SJSA1 (cell line): ENCODE measurements around the gene CENPC. TPM values are rescaled to one million over a fixed set of nuclear protein-coding genes. Genes with fewer than 3 reads are reported as not detected.
A peak's percentile ranks its signal among the peaks of the same experiment; 100 is the strongest.
"Not testable (repeated sequence)": the region's sequence is repeated elsewhere in the genome, so short reads cannot be mapped to it uniquely, and the experiment has no call there.

ENCODE experiments used
- DNase-seq, 2 experiments: peaks; one replicate each; pipeline ENCODE4 v3.0.0-alpha.2; 2015 to 2020; ENCODE audit warnings: low spot score in 2 of 2, low read depth in 1 of 2
- H3K27ac ChIP-seq: fragments of 250-450 bp; sonication (Bioruptor Pico); 2 replicates; pipeline ENCODE4 v1.5.1; 2020; ENCODE audit warnings: mild to moderate bottlenecking, moderate library complexity
- H3K27me3 ChIP-seq: fragments of 250-450 bp; sonication (Bioruptor Pico); replicated peaks from 2 replicates; pipeline ENCODE4 v1.5.1; 2020; ENCODE audit warnings: mild to moderate bottlenecking, moderate library complexity
- H3K36me3 ChIP-seq: fragments of 250-450 bp; sonication (Bioruptor Pico); 2 replicates; pipeline ENCODE4 v1.5.1; 2020; ENCODE audit warnings: mild to moderate bottlenecking
- H3K4me1 ChIP-seq: fragments of 250-450 bp; sonication (Bioruptor Pico); replicated peaks from 2 replicates; pipeline ENCODE4 v1.6.1; 2021; ENCODE audit warnings: mild to moderate bottlenecking
- H3K4me3 ChIP-seq: fragments of 250-450 bp; sonication (Bioruptor Pico); 2 replicates; pipeline ENCODE4 v1.5.1; 2020; ENCODE audit warnings: mild to moderate bottlenecking
- H3K9me3 ChIP-seq: fragments of 250-450 bp; sonication (Bioruptor Pico); replicated peaks from 2 replicates; pipeline ENCODE4 v1.5.1; 2020; ENCODE audit warnings: mild to moderate bottlenecking
- total RNA-seq: library from RNA; depleted of rRNA; stranded (reverse); fragments of >200 nt; shearing (Covaris generic); gene quantifications from 2 replicates; pipeline ENCODE4 v1.2.3, GENCODE V29; 2014

CENPC gene
- total RNA-seq, 1 experiment from 2014 or later, result 22.7 TPM

DNA sequence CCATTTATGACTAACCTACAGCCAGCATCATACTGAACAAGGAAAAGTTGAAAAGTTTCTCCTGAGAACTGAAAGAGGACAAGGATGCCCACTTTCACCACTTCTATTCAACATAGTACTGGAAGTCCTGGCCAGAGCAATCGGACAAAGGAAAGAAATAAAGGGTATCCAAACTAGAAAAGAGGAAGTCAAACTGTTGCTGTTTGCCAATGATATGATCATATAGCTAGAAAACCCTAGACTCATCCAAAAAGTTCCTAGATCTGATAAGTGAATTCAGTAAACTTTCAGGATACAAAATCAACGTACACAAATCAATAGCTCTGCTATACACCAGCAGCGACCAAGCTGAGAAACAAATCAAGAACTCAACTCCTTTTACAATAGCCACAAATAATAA is 64.5 kb downstream of the CENPC start:
- Histone ChIP-seq H3K4me3 (no peak overlapping the region), H3K36me3 (peaks cover 83% of the 10 kb centered on the region), H3K27me3 (no peaks in the 10 kb centered on the region), H3K4me1 (peaks cover 7% of the 10 kb centered on the region; the same call in 1 of the 2 replicates), H3K9me3 (peaks cover 3% of the 10 kb centered on the region), H3K27ac (no peak overlapping the region)
- no peak for DNase-seq

DNA sequence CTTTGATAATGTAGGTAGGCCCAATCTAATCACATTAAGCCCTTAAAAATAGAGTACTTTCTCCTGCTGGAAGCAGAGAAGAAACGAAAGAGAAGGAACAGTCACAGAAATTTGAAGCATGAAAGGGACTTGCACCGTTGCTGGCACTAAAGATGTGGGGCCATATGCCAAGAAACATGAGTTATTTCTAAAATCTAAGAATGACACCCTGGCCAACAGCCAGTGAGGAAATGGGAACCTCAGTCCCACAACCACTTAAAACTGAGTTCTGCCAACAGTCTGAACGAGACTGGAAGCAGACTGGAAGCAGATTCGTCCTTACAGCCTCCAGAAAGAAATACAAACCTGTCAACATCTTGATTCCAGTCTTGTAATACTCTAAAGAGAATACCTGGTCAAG is 70.1 kb downstream of the CENPC start:
- H3K36me3 ChIP-seq, result peaks cover 76% of the 10 kb centered on the region
- H3K4me1 ChIP-seq, result no peaks in the 10 kb centered on the region
- DNase-seq, result no peak
- no peaks in the 10 kb centered on the region; the same call in 1 of the 2 replicates for H3K9me3 ChIP-seq
- H3K27ac ChIP-seq, result no peak overlapping the region
- no peak overlapping the region for H3K4me3 ChIP-seq
- H3K27me3 ChIP-seq, result no peaks in the 10 kb centered on the region

DNA sequence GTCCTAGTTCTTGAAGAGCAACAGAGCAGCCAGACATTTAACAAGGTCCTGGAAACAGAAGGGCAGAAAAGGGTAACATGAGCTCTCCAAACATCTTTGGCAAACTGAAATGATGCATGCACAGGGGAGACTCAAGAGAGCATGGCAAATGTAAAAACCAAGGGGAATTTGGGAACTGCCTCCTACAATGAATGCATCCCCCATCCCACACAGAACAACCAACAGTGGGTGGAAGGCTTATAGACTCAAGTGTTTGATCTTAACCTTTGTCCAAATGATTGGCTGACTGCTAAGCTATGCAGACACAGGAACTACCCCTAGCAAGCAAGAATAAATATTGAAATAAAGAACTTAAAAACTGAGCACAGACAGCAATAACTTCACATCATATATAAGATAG is 74.4 kb downstream of the CENPC start:
- Histone ChIP-seq H3K4me3 (no peak overlapping the region), H3K9me3 (no peaks in the 10 kb centered on the region), H3K36me3 (peaks cover 43% of the 10 kb centered on the region), H3K4me1 (no peaks in the 10 kb centered on the region), H3K27me3 (no peaks in the 10 kb centered on the region), H3K27ac (no peak overlapping the region)
- no peak for DNase-seq

DNA sequence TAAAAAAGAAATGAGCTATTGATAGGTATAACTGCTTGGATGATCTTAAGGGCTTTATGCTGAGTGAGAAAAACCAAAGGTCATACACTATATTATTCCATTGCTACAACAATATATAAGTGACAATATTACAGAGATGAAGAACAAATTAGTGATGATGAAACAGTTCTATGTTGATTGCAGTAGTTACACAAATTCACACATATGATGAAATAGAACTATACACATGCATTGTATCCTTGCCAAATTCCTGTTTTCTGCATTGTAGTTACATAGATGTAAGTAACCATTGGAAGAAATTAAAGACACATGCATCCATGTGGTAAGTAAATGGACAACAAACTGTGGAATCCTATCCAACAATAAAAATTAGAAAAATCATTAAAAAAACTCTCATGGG is 76.5 kb downstream of the CENPC start:
- no peak overlapping the region for H3K4me3 ChIP-seq
- H3K36me3 ChIP-seq, result peaks cover 25% of the 10 kb centered on the region
- H3K9me3 ChIP-seq, result no peaks in the 10 kb centered on the region
- no peaks in the 10 kb centered on the region for H3K27me3 ChIP-seq
- no peak overlapping the region for H3K27ac ChIP-seq
- H3K4me1 ChIP-seq, result no peaks in the 10 kb centered on the region
- no peak for DNase-seq

DNA sequence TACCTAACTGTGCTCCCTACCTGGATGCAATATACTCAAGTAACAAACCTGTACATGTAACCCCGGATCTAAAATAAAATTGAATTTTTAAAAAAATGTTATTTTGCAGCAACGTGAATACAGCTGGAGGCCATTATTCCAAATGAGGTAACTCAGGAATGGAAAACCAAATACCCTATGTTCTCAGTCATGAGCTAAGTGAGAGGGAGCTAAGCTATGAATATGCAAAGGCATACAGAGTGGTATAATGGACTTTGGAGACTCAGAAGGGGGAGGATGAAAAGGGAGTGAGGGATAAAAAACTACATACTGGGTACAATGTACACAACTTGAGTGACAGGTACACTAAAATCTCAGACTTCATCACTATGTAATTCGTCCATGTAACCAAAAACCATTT is 78.6 kb downstream of the CENPC start:
- no peaks in the 10 kb centered on the region for H3K9me3 ChIP-seq
- no peak for DNase-seq
- H3K27me3 ChIP-seq, result no peaks in the 10 kb centered on the region
- peaks cover 10% of the 10 kb centered on the region for H3K36me3 ChIP-seq
- H3K4me1 ChIP-seq, result no peaks in the 10 kb centered on the region
- no peak overlapping the region for H3K4me3 ChIP-seq
- no peak overlapping the region for H3K27ac ChIP-seq

DNA sequence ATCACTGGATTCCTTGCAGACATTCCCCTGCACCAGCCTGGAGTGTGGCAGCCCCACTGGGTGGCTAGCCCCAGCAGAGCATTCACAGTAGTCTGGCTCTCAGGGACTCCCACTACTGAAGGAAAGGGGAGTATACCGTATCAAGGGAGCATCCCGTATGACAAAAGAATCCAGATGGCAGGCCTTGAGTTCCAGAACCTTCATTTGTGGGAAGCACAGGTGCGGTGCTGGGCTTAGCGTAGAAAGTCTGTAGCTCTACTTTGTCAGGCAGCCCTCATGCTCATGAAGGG is 79.6 kb downstream of the CENPC start:
- no peak overlapping the region for H3K27ac ChIP-seq
- no peaks in the 10 kb centered on the region for H3K4me1 ChIP-seq
- DNase-seq, result no peak
- H3K4me3 ChIP-seq, result no peak overlapping the region
- H3K9me3 ChIP-seq, result no peaks in the 10 kb centered on the region
- H3K27me3 ChIP-seq, result no peaks in the 10 kb centered on the region
- H3K36me3 ChIP-seq, result peaks cover 2% of the 10 kb centered on the region; the same call in 1 of the 2 replicates

DNA sequence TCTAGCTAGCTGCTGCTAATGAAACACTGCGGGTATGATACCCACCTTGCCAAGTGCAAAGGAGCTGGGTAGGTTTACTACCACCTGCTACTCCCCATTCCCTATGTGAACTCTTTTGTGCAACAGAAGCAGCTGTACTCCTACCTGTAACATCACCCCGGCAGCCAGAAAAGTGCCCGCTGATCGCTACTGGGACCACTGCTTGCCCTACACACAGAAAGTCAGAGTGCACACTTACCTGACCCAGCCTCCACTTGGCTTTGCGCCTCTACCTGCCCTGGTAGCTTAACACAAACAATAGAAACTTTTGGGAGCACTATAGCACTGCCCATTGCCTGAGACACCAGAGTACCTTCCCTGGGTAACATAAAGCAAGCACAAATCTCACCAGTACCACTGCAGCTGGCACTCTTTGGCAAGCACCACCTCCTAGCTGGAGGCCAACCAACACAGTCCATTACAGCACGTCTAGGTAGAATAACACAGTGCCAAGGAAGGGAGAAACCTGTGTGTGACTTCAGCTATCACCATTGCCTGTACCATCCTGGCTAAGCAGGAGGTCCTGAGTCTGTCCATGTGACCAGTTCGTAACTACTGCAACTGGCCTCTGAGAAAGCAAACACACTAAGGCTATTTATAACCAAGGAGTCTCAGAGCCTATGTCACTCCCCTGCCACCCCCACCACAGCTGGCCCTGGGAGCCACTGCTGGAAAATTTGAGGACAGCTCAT is 80.1 kb downstream of the CENPC start:
- peak in 1 of 2 experiments; percentile 14 for DNase-seq
- Histone ChIP-seq H3K9me3 (no peaks in the 10 kb centered on the region), H3K4me1 (no peaks in the 10 kb centered on the region), H3K27ac (no peak overlapping the region), H3K27me3 (no peaks in the 10 kb centered on the region), H3K36me3 (no peaks in the 10 kb centered on the region), H3K4me3 (no peak overlapping the region)

DNA sequence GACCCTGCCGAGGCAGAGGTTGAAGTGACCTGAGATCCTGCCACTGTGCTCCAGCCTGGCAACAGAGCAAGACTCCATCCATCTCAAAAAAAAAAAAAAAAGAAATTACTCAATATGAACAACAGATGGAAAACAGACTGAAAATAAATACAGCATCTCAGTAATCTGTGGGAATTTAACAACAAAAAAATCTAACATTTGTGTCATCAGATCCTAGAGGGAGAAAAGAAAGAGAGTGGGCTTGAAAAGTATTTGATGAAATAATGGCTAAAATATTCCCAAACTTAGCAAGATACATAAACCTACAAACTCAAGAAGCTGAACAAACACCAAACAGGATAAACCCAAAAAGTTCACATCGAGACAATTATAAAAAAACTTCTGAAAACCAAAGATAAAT is 84.7 kb downstream of the CENPC start:
- Histone ChIP-seq H3K36me3 (no peaks in the 10 kb centered on the region), H3K27ac (no peak overlapping the region), H3K9me3 (no peaks in the 10 kb centered on the region), H3K4me3 (no peak overlapping the region), H3K4me1 (no peaks in the 10 kb centered on the region), H3K27me3 (no peaks in the 10 kb centered on the region)
- DNase-seq, result no peak

DNA sequence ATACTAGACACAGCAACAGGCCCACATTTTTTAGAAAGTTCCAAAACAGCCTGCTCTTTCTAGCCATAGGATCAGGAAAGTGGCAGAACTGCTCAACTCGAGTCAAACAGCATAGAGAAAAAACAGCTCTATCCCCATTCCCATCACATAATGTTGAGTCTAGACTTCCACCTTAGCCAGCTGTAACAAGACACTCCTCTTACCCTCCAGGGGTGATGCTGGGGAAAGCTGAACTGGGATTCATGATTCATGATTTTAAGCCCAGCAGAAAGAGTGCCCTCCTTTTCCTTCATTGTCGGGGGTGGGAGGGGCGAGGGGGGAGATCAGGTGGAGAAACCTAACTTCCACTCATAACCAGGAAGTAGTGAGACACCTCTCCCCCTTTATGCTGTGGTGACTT is 86.1 kb downstream of the CENPC start:
- Histone ChIP-seq H3K27me3 (no peaks in the 10 kb centered on the region), H3K4me3 (no peak overlapping the region), H3K36me3 (no peaks in the 10 kb centered on the region), H3K27ac (no peak overlapping the region), H3K4me1 (no peaks in the 10 kb centered on the region), H3K9me3 (no peaks in the 10 kb centered on the region)
- DNase-seq, result no peak

DNA sequence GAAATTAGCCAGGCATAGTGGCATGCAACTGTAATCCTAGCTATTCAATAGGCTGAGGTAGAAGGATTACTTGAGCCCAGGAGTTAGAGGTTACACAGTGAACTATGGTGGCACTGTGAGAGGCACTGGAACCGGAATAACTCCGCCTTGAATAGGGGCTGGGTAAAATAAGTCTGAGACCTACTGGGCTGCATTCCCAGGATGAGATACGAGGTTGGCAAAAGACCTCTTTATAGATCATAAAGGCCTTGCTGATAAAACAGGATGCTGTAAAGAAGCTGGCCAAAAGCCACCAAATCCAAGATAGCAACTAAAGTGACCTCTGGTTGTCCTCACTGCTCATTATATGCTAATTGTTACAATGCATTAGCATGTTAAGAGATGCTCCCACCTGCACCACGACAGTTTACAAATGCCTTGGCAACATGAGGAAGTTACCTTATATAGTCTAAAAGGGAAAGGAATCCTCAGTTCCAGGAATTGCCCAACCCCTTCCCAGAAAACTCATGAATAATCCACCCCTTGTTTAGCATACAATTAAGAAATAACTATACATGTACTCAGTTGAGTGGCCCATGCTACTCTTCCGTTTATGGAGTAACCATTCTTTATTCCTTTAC is 88.6 kb downstream of the CENPC start:
- Histone ChIP-seq H3K9me3 (no peaks in the 10 kb centered on the region), H3K4me3 (no peak overlapping the region), H3K27me3 (no peaks in the 10 kb centered on the region), H3K27ac (no peak overlapping the region), H3K4me1 (no peaks in the 10 kb centered on the region), H3K36me3 (no peaks in the 10 kb centered on the region)
- no peak for DNase-seq

DNA sequence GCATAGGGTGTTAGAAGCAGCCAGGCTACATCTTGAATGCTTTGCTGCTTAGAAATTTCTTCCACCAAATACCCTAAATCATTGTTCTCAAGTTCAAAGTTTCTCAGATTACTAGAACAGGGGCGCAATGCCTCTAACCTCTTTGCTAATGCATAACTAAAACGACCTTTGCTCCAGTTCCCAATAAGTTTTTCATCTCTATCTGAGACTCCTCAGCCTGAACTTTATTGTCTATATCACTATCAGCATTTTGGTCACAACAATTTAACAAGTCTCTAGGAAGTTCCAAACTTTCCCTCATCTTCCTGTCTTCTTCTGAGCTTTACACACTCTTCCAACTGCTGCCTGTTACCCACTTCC is 92.5 kb downstream of the CENPC start:
- H3K4me1 ChIP-seq, H3K27ac ChIP-seq, H3K27me3 ChIP-seq, H3K36me3 ChIP-seq, H3K4me3 ChIP-seq, H3K9me3 ChIP-seq, DNase-seq: not testable (repeated sequence)

DNA sequence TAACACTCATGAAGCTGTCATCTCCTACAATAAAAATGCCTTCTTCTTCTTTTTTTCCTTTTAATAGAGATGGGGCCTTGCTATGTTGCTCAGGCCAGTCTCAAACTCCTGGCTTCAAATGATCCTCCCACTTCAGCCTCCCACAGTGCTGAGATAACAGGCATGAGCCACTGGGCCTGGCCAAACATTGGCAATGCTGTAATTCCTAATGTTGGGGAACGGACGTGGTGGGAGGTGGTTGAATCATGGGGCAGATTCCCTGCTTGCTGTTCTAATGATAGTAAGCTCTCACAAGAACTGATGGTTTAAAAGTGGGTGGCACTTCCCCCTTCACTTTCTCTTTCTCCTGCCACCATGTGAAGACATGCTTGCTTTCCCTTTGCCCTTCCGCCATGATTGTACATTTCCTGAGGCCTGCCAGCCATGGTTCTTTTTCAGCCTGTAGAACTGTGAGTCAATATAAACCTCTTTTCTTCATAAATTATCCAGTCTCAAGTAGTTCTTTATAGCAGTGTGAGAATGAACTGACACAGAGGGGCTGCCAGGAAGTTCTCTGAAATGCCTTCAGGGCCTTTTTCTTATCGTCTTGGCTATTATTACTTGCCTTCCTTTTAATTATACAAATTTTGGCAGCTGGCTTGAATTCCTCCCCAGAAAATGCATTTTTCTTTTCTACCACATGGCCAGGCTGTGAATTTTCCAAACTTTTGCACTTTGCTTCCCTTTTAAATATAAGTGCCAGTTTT is 93.0 kb downstream of the CENPC start:
- Histone ChIP-seq H3K27me3 (no peaks in the 10 kb centered on the region), H3K9me3 (no peaks in the 10 kb centered on the region), H3K4me1 (no peaks in the 10 kb centered on the region), H3K36me3 (no peaks in the 10 kb centered on the region), H3K4me3 (no peak overlapping the region), H3K27ac (no peak overlapping the region)
- DNase-seq, result no peak

DNA sequence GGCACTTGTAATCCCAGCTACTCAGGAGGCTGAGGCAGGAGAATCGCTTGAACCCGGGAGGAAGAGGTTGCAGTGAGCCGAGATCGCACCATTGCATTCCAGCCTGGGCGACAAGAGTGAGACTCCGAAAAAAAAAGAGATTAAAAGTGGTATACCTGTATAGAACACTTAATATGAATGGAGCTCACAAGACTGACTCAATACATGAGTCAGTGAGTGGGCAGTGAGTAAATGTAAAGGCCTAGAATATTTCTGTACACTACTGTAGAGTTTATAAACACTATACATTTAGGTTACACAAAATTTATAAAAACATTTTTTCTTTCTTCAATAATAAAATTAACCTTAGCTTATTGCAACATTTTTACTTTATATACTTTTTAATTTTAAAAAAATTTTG is 93.8 kb downstream of the CENPC start:
- no peak for DNase-seq
- H3K27ac ChIP-seq, result no peak overlapping the region
- no peaks in the 10 kb centered on the region for H3K27me3 ChIP-seq
- no peaks in the 10 kb centered on the region for H3K9me3 ChIP-seq
- no peaks in the 10 kb centered on the region for H3K4me1 ChIP-seq
- H3K36me3 ChIP-seq, result no peaks in the 10 kb centered on the region
- no peak overlapping the region for H3K4me3 ChIP-seq

DNA sequence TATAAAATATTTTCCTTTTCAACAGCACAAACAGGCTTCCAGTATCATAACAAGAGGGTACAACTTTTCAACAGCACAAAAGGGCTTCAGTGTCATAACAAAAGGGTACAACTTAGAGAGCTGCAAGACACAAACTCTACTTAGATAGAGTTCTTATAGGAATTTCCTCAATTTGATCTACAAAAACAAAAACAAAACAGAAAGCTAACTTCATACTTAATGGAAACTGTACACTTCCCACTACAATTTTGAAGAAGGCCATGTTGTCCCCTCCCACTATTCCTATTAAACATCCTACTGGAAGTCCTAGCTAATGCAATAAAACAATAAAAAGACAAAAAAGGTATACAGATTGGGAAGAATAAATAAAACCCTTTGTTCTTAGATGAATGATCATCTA is 96.7 kb downstream of the CENPC start:
- Histone ChIP-seq H3K4me3 (no peak overlapping the region), H3K4me1 (no peaks in the 10 kb centered on the region), H3K27me3 (no peaks in the 10 kb centered on the region), H3K36me3 (no peaks in the 10 kb centered on the region), H3K27ac (no peak overlapping the region), H3K9me3 (no peaks in the 10 kb centered on the region)
- DNase-seq, result no peak
